Erythroblast (primary cell): ENCODE measurements around the gene CNTN4.
"Not testable (repeated sequence)": the region's sequence is repeated elsewhere in the genome, so short reads cannot be mapped to it uniquely, and the experiment has no call there.

Source experiments
- DNase-seq, 2 experiments: peaks; one replicate each; lab custom pipeline; 2025; lab: John Stamatoyannopoulos, UW
- GATA1 ChIP-seq: IDR thresholded peaks from 2 replicates; pipeline ENCODE4 v1.6.1; 2011; ENCODE audit warnings: low read depth, mild to moderate bottlenecking, control low read depth, low read length, moderate library complexity
- POLR2A ChIP-seq: IDR thresholded peaks from 2 replicates; pipeline ENCODE4 v1.6.1; 2011; ENCODE audit warnings: mild to moderate bottlenecking, low read length

CNTN4 gene

DNA sequence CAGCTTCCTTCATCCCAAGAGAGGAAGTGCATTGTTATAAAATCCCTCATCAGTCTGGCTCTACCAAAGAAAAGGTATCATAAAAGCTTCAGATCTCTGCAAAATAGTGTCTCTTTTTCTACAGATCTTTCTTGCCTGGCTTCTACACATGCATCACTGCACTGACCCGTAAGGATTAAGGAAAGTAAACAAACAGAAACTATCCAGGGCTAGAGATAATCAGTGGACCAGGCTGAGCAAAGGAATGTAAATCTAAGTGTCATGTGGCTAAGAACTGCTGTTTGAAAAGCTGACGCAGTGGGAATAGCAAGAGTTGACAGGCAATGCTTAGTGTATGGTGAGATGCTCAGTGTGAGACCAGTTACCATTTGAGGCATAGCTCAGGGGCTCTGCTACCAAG is 671.8 kb downstream of the CNTN4 start:
- no peak for DNase-seq
- TF ChIP-seq POLR2A (no peak), GATA1 (no peak)

GRCh38 chr3:2771193-2771592 is 672.5 kb downstream of the CNTN4 start:
- no peak for DNase-seq
- TF ChIP-seq GATA1 (no peak), POLR2A (no peak)

GRCh38 chr3:2771741-2772140 is 673.1 kb downstream of the CNTN4 start:
- no peak for DNase-seq
- no peak for TF ChIP-seq GATA1
- TF ChIP-seq POLR2A: no peak

GRCh38 chr3:2772803-2773202 is 674.1 kb downstream of the CNTN4 start:
- TF ChIP-seq GATA1 (no peak), POLR2A (no peak)
- no peak for DNase-seq

DNA sequence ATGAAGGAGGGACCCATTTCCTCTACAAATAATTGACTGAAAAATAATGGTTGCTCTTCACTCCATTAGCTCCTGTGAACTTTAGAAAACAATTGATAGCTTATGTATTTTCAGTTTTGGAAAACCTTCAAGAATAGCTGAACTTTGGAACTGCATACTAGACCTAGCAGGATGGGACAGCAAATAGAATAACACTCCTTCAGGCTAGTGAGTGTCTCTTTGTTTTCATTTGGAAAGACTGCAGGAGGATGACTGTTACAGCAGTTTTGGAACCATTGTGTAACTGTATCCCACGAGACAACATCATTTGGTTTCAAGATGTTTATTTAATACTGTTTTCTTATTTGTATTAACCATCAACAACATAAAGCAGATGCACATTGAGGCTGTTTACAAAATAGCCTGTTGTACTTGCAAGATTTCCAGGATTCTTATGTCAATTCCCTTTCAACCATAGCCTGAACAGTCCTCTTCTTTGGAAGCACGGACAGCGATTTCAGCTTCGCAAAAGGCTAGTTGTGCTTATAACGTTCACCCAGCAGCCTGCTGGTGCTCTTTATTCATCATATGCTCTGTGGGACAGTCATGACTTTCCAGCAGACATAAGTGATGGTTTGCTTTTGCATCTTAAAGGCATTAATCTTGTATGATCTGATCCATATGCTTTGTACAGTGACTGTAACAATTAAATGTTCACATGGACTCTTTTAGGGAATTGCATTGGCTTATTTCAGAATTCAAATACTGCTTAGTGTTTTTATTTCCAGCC is 676.0 kb downstream of the CNTN4 start:
- no peak for DNase-seq
- TF ChIP-seq GATA1 (no peak), POLR2A (no peak)

GRCh38 chr3:2783261-2783660 is 684.6 kb downstream of the CNTN4 start:
- TF ChIP-seq POLR2A (no peak), GATA1 (no peak)
- no peak for DNase-seq

DNA sequence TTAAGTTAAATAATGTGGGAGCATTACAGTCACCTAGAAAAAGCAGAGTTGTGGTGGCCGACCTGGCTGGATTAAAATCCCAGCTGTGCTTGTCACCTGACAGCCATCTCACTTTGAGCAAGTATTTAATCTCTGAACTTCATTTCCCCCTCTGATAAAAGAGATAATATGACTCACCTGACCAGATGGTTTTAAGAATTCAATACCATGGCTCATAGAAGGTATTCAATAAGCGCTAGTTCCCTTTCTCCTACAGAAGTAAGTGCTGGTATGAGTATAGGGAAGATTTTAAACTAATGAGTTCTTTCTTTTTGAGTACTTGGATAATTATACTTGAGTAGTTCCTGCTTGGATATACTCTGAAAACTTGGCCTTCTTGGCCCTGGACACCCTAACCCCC is 686.0 kb downstream of the CNTN4 start:
- no peak for DNase-seq
- TF ChIP-seq POLR2A: no peak
- TF ChIP-seq GATA1: no peak

GRCh38 chr3:2790266-2790815 is 691.7 kb downstream of the CNTN4 start:
- no peak for DNase-seq
- TF ChIP-seq POLR2A (no peak), GATA1 (no peak)

DNA sequence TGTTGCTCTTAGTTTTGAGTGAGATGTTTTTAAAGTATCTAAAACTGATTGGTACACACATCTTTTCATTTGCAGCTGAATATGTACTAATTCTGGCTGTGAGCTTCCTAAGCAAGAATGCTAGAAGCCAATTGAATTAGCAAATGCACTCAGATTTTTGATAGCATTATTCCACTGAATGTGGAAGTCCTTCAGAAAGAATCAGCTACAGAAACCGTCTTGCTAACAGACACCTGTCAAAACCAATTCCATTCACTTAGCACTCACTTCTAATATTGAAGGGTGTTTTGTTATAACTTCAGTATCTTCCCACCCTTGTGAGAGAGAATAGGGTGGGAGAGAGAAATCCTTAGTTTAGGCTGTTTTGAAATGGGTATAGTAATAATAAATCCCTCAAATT is 693.8 kb downstream of the CNTN4 start:
- TF ChIP-seq GATA1 (no peak), POLR2A (no peak)
- DNase-seq: no peak

- no peak for TF ChIP-seq POLR2A
- TF ChIP-seq GATA1: no peak
- DNase-seq: no peak
Observed at GRCh38 chr3:2793987-2794386, 695.3 kb downstream of the CNTN4 start.

DNA sequence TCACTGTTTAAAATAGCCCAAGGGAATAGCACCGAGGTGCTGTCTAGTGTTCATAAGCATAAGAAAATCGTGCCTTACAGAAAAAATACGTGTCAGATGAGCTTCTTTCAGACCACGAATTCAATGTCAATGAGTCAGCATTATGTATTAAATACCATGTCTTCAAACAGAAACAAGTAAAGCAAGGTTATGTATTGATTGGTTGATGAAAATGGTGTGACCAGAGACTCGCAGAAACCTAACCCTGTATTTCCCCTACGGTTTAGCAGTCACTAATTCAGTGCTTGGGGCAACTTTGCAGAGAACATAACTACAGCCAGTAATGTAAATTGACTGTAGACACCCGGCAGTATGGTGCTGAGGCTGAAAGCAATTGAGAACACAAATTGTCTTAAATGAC is 703.8 kb downstream of the CNTN4 start:
- no peak for DNase-seq
- no peak for TF ChIP-seq POLR2A
- no peak for TF ChIP-seq GATA1

- TF ChIP-seq POLR2A (no peak), GATA1 (no peak)
- DNase-seq: no peak
Observed at GRCh38 chr3:2807514-2807913, 708.8 kb downstream of the CNTN4 start.

- TF ChIP-seq GATA1 (no peak), POLR2A (no peak)
- DNase-seq: no peak
Observed at GRCh38 chr3:2810723-2811122, 712.1 kb downstream of the CNTN4 start.

GRCh38 chr3:2819571-2819970 is 720.9 kb downstream of the CNTN4 start:
- no peak for DNase-seq
- TF ChIP-seq GATA1: no peak

GRCh38 chr3:2820982-2821381 is 722.3 kb downstream of the CNTN4 start:
- not testable (repeated sequence) for DNase-seq

DNA sequence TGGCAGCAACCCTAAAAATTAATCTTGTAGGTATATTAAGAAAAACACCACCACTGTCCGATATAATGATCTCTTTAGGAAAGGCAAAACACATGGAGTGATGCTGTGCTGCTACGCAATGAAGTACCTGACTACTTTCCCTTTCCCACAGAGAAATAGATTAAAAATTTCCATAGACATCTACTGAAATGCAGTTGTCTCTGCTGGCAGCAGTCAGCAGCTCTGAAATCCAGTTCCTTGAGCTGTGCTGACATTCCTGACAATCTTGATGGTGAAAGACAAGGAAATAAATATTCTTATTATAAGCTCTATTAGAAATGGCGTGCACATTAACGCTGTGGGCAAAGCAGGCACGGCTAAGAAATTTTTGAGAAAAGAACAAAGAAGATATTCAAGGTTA is 723.9 kb downstream of the CNTN4 start:
- no peak for DNase-seq
- TF ChIP-seq POLR2A: no peak
- no peak for TF ChIP-seq GATA1
